ENCODE measurements around the gene TTLL12.

GRCh38 chr22:43230971-43231723 is 44.2 kb upstream of the TTLL12 start:
- TF ChIP-seq POLR2A (IDR thresholded peaks at IDR 0.05; ENCODE audit: low read depth, low read length) = no peak
- TF ChIP-seq POLR2AphosphoS5 (IDR thresholded peaks at IDR 0.05; ENCODE audit: low read depth, low read length) = no peak

Measured in GM12891 (cell line).